NB4 (cell line): Measurements from ENCODE around the gene RGS19.
A peak's percentile ranks its signal among the peaks of the same experiment; 100 is the strongest.

Experiments
- DNase-seq: peaks from one replicate; pipeline ENCODE4 v3.0.0; 2010; ENCODE audit warnings: low read depth
- H3K4me3 ChIP-seq: one replicate; pipeline ENCODE4 v1.5.1; 2011; ENCODE audit warnings: mild to moderate bottlenecking, low read depth, low read length, moderate library complexity
- MAX ChIP-seq: IDR thresholded peaks from 2 replicates; pipeline ENCODE4 v1.6.1; 2011; ENCODE audit warnings: low read depth, low read length
- MYC ChIP-seq: IDR thresholded peaks from 2 replicates; pipeline ENCODE4 v1.6.1; 2011; ENCODE audit warnings: low read depth, low read length
- POLR2A ChIP-seq: IDR thresholded peaks from 2 replicates; pipeline ENCODE4 v1.6.1; 2011; ENCODE audit warnings: mild to moderate bottlenecking; ENCODE audit not compliant: insufficient read length; ENCODE audit errors: extremely low read depth
- TF ChIP-seq, protein P1 (sequence below): IDR thresholded peaks from one replicate; pipeline ENCODE4 v1.5.1; 2012; ENCODE audit warnings: low read depth, low read length

Gene RGS19

GRCh38 chr20:64067005-64067632 lies 12.2 kb downstream of the RGS19 start:
- peak; percentile 35 for DNase-seq
- no peak overlapping the region for H3K4me3 ChIP-seq
- TF ChIP-seq POLR2A (no peak), MAX (no peak), MYC (no peak)
- TF ChIP-seq, protein P1, sequence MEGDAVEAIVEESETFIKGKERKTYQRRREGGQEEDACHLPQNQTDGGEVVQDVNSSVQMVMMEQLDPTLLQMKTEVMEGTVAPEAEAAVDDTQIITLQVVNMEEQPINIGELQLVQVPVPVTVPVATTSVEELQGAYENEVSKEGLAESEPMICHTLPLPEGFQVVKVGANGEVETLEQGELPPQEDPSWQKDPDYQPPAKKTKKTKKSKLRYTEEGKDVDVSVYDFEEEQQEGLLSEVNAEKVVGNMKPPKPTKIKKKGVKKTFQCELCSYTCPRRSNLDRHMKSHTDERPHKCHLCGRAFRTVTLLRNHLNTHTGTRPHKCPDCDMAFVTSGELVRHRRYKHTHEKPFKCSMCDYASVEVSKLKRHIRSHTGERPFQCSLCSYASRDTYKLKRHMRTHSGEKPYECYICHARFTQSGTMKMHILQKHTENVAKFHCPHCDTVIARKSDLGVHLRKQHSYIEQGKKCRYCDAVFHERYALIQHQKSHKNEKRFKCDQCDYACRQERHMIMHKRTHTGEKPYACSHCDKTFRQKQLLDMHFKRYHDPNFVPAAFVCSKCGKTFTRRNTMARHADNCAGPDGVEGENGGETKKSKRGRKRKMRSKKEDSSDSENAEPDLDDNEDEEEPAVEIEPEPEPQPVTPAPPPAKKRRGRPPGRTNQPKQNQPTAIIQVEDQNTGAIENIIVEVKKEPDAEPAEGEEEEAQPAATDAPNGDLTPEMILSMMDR: no peak

DNA sequence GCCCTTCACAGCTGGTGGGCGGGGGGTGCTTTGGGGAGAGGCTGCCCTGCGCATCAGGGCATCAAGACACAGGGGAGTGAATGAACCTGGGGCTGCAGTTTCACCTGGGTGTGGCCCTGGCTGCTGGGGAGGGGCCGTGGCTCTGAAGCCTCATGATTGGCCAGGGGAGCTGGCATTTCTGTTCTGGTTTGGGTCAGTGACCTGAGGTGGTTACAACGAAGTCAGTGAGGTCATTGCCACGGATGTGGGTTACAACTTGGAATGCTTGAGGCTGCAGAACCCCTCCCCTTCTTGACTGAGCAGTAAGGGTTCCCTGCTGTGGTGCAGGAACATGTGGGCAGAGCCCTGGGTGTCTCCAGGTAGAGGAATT lies 13.4 kb downstream of the RGS19 start:
- H3K4me3 ChIP-seq: no peak overlapping the region
- TF ChIP-seq MYC (no peak), POLR2A (no peak), MAX (peak; percentile 28; the same call in 1 of the 2 replicates)
- TF ChIP-seq, protein P1: no peak
- DNase-seq: peak; percentile 89

GRCh38 chr20:64065062-64065973 lies 14.0 kb downstream of the RGS19 start:
- peak; percentile 61 for DNase-seq
- TF ChIP-seq MAX (peak; percentile 83), POLR2A (no peak), MYC (no peak; the same call in 1 of the 2 replicates)
- TF ChIP-seq, protein P1: no peak
- no peak overlapping the region for H3K4me3 ChIP-seq

GRCh38 chr20:64064145-64064698 lies 15.1 kb downstream of the RGS19 start:
- no peak overlapping the region for H3K4me3 ChIP-seq
- peak; percentile 37 for DNase-seq
- TF ChIP-seq, protein P1: no peak
- TF ChIP-seq POLR2A: no peak
- TF ChIP-seq MAX: no peak
- no peak for TF ChIP-seq MYC

DNA sequence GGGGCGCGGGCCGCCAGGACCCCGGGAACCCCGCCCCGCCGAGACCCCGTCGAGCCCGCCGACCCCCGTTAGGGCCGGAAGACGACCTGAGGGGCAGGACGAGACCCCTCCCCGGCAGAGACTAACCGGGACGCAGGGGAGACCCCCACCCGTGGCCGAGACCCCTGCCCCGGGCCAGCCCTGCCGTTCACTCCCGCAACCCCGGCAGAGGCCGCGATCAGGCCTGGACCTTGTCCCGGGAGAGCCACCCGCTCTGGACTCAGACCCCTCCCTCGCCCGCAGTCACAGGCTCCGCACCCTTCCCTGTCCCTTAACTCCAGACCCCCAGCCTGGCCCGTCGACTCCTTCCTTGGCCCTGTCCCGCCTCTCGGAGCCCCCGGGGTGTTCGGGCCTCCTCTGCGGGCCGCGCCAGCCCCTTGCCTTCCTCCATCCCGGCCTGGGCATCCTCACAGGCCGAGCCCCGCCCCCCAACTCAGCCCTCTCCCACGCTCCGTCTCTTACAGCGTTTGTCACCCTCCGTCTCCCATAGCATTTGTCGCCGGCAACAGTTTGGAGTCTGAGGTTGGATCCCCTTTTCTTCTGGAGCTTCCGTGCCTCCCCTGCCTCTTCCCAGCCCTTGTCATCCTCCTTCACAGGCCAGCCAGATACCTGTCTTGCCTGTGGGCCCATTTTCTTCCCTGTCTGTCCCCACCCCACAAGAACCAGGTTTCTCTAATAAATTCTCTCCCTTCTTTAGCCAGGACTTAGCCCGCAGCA lies 15.8 kb downstream of the RGS19 start:
- peak overlapping the region; percentile 56 for H3K4me3 ChIP-seq
- DNase-seq: peak; percentile 29
- TF ChIP-seq MYC (no peak), MAX (no peak), POLR2A (no peak)
- TF ChIP-seq, protein P1: no peak
